Left forelimb (tissue), 1 donor: ENCODE results near the gene ZNF423.

ENCODE experiments used
- DNase-seq: peaks from one replicate; pipeline ENCODE4 v3.0.0-alpha.2; 2018; ENCODE audit warnings: low spot score

The ZNF423 gene

GRCh38 chr16:49491106-49491670 is 364.7 kb downstream of the ZNF423 start:
- DNase-seq = no peak

GRCh38 chr16:49490321-49490705 is 365.6 kb downstream of the ZNF423 start:
- no peak for DNase-seq

GRCh38 chr16:49489686-49490320 is 366.1 kb downstream of the ZNF423 start:
- DNase-seq = no peak

GRCh38 chr16:49488740-49489525 is 367.0 kb downstream of the ZNF423 start:
- no peak for DNase-seq

- DNase-seq = no peak
These were observed 367.6 kb downstream of the ZNF423 start for GRCh38 chr16:49488336-49488735.

- no peak for DNase-seq
These were observed 368.2 kb downstream of the ZNF423 start for GRCh38 chr16:49487746-49488145.

- no peak for DNase-seq
These were observed 369.5 kb downstream of the ZNF423 start for GRCh38 chr16:49486400-49486799.

GRCh38 chr16:49485663-49486062 is 370.2 kb downstream of the ZNF423 start:
- no peak for DNase-seq

- DNase-seq = no peak
These were observed 371.0 kb downstream of the ZNF423 start for GRCh38 chr16:49484936-49485335.

GRCh38 chr16:49484451-49484849 is 371.5 kb downstream of the ZNF423 start:
- DNase-seq = peak; percentile 80

- no peak for DNase-seq
These were observed 372.1 kb downstream of the ZNF423 start for GRCh38 chr16:49483651-49484450.

GRCh38 chr16:49483251-49483650 is 372.7 kb downstream of the ZNF423 start:
- no peak for DNase-seq

- DNase-seq = no peak
These were observed 373.2 kb downstream of the ZNF423 start for GRCh38 chr16:49482690-49483089.

- no peak for DNase-seq
These were observed 377.3 kb downstream of the ZNF423 start for GRCh38 chr16:49478616-49479015.

- no peak for DNase-seq
These were observed 377.8 kb downstream of the ZNF423 start for GRCh38 chr16:49478107-49478506.

- DNase-seq = no peak
These were observed 378.5 kb downstream of the ZNF423 start for GRCh38 chr16:49477250-49477895.

GRCh38 chr16:49474741-49475140 is 381.2 kb downstream of the ZNF423 start:
- DNase-seq = peak; percentile 53

GRCh38 chr16:49473773-49474172 is 382.1 kb downstream of the ZNF423 start:
- DNase-seq = peak; percentile 45

GRCh38 chr16:49473131-49473530 is 382.8 kb downstream of the ZNF423 start:
- peak; percentile 42 for DNase-seq

- peak; percentile 41 for DNase-seq
These were observed 383.3 kb downstream of the ZNF423 start for GRCh38 chr16:49472598-49472997.

- DNase-seq = peak; percentile 12
These were observed 384.7 kb downstream of the ZNF423 start for GRCh38 chr16:49471038-49471727.
